HFF-Myc (cell line): ENCODE data around the gene B3GNT7.

ENCODE experiments used
- DNase-seq: peaks from one replicate; pipeline ENCODE4 v3.0.0-alpha.2; 2011; ENCODE audit warnings: low read depth; ENCODE audit errors: extremely low read depth
- H3K4me3 ChIP-seq: replicated peaks from 2 replicates; pipeline ENCODE4 v1.5.1; 2011; ENCODE audit warnings: low read depth, mild to moderate bottlenecking, control low read depth, low read length
- CTCF ChIP-seq: IDR thresholded peaks from 2 replicates; pipeline ENCODE4 v1.5.1; 2012; ENCODE audit warnings: mild to moderate bottlenecking, low read depth, low read length, control low read depth; ENCODE audit errors: missing control alignments

Gene B3GNT7

GRCh38 chr2:231431606-231432005 is 36.1 kb downstream of the B3GNT7 start:
- no peak for DNase-seq
- H3K4me3 ChIP-seq: no peak overlapping the region
- TF ChIP-seq CTCF: no peak

GRCh38 chr2:231433990-231434389 is 38.5 kb downstream of the B3GNT7 start:
- no peak for DNase-seq
- no peak for TF ChIP-seq CTCF
- no peak overlapping the region for H3K4me3 ChIP-seq

DNA sequence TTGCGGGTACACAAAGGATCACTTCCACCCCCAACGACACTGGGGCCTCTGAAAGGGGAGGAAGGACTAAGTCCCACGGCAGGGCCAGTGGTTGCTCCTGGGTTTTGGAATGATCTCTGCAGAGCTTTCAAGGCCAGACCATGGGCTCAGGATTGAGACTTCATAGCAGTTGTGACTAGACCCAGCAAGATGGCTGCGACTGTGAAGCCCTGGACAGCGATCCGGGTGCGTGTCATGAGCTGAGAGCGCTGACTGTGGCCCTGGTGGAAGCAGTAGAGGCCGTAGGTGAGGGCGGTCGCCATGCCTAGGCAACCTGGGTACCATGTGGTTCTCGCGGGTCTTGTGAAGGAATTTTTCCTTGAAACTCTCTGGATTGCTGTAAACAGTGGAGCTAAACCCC is 41.4 kb downstream of the B3GNT7 start:
- TF ChIP-seq CTCF: no peak
- no peak for DNase-seq

DNA sequence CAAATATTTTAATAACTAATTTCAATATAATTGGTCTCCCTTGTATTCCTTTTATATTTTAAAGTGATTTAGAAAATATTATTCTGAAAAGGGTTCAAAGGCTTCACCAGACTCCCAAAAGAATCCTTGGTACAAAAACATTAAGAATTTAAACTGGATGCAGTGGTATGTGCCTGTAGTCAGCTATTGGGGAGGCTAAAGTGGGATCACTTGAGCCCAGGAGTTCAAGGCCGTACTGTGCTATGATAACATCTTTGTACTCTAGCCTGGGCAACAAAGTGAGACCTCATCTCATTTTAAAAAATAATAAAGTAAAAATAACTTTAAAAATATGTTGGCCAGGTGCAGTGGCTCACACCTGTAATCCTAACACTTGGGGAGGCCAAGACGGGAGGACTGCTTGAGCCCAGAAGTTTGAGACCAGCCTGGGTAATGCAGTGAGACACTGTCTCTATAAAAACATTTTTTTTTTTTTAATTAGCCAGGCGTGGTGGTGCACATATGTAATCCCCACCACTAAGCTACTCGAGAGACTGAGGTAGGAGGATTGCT is 54.1 kb downstream of the B3GNT7 start:
- H3K4me3 ChIP-seq: no peak overlapping the region
- no peak for TF ChIP-seq CTCF
- no peak for DNase-seq

More for the DNA sequence above, 41.4 kb downstream of the B3GNT7 start:
- H3K4me3 ChIP-seq: no peak overlapping the region

GRCh38 chr2:231450548-231450989 is 55.1 kb downstream of the B3GNT7 start:
- no peak overlapping the region for H3K4me3 ChIP-seq
- DNase-seq: no peak
- TF ChIP-seq CTCF: no peak
